Sciatic nerve (tissue), 2 donors: ENCODE measurements around the gene SLC1A5. TPM values are rescaled to one million over a fixed set of nuclear protein-coding genes. Genes with fewer than 3 reads are reported as not detected.
"Not testable (repeated sequence)": the region's sequence is repeated elsewhere in the genome, so short reads cannot be mapped to it uniquely, and the experiment has no call there.

Source experiments
- ATAC-seq: fragments of 200-7000 bp; cut with Tn5 transposase; one replicate; pipeline ENCODE4 v1.9.1; 2020; ENCODE audit warnings: mild to moderate bottlenecking, moderate library complexity
- DNase-seq: peaks from one replicate; pipeline ENCODE4 v3.0.0-alpha.2; 2020; ENCODE audit warnings: low spot score
- intact Hi-C: fragments of 100-400 bp; cut with DNase I; formaldehyde crosslinking; loops from one replicate; pipeline ENCODE4 v1.14.2; 2022
- total RNA-seq: library from RNA; stranded (reverse); fragmentation: NEBNext Ultra II Directional; extraction: Animal tissue kit (Norgen Biotek cat#: 25700); gene quantifications from one replicate; pipeline ENCODE4 v1.2.1, GENCODE V29; 2021
- donor health status: DM: no; HTN: no; CAD: no.
- donor health status: DM: no; HTN: no; CAD: no.

Gene SLC1A5
- total RNA-seq = 71.0 TPM

- intact Hi-C loops = no loop called here
- ATAC-seq (peak; percentile 95), DNase-seq (peak; percentile 99)
These were observed at the start of gene SLC1A5 for GRCh38 chr19:46788262-46788967. Gene SLC1A5, minus strand, starts transcription at chr19:46788594. Its CDS starts 629 bp downstream, at chr19:46787965.

GRCh38 chr19:46838160-46838559 is 49.8 kb upstream of the SLC1A5 start:
- ATAC-seq (no peak), DNase-seq (no peak)
- intact Hi-C loops = no loop called here

- no peak for ATAC-seq
- no peak for DNase-seq
- intact Hi-C loops = no loop called here
These were observed 46.6 kb upstream of the SLC1A5 start for GRCh38 chr19:46834984-46835383.

DNA sequence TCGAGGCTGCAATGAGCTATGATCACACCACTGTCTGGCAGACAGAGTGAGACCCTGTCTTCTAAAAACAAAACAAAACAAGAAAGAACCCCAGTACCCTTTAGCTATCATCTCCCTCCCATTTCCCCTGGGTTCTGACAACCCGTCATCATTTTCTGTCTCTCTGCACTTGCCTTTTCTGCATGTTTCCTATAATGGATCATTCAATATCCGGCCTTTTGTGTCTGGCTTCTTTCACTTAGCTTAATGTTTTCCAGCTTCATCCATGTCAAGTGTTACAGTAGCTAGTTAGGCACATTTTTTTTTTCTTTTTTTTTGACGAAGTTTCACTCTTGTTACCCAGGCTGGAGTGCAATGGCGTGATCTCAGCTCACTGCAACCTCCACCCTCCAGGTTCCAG is 45.7 kb upstream of the SLC1A5 start:
- ATAC-seq = no peak

GRCh38 chr19:46830864-46831263 is 42.5 kb upstream of the SLC1A5 start:
- no peak for DNase-seq
- intact Hi-C loops = no loop called here
- no peak for ATAC-seq

More for the DNA sequence above, 45.7 kb upstream of the SLC1A5 start:
- no peak for DNase-seq
- intact Hi-C loops = no loop called here

GRCh38 chr19:46828484-46828883 is 40.1 kb upstream of the SLC1A5 start:
- intact Hi-C loops = no loop called here
- no peak for ATAC-seq
- no peak for DNase-seq

DNA sequence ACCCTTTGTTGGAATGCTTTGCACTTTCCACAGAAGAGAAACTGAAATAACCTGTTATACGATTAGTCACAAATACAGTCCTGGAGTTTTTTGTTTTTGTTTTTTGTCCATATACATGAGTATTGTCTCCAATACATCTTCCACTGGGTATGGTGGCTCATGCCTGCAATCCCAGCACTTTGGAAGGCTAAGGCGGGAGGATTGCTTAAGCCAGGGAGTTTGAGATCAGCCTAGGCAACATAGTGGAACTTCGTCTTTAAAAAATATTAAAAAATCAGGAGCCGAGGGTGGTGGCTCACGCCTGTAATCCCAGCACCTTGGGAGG is 37.3 kb upstream of the SLC1A5 start:
- DNase-seq = no peak
- intact Hi-C loops = no loop called here
- ATAC-seq = no peak

- DNase-seq (no peak), ATAC-seq (peak; percentile 54)
- intact Hi-C loops = no loop called here
These were observed 36.7 kb upstream of the SLC1A5 start for GRCh38 chr19:46824890-46825730.

DNA sequence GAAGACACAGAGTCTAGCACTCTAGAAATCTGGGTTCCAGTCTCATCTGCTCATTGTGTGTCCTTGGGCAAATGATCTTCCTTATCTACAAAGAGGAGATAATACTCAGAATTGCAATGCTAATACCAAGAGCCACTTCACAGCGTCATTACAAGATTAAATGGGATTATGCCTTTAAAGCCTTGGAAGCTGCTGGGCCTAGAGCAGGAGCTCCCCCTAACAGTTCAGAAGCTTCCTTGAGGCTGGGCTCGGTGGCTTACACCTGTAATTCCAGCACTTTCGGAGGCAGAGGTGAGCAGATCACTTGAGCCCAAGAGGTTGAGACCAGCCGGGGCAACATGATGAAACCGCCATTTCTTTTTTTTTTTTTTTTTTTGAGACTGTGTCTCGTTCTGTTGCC is 34.7 kb upstream of the SLC1A5 start:
- no peak for ATAC-seq
- no peak for DNase-seq
- intact Hi-C loops = no loop called here

DNA sequence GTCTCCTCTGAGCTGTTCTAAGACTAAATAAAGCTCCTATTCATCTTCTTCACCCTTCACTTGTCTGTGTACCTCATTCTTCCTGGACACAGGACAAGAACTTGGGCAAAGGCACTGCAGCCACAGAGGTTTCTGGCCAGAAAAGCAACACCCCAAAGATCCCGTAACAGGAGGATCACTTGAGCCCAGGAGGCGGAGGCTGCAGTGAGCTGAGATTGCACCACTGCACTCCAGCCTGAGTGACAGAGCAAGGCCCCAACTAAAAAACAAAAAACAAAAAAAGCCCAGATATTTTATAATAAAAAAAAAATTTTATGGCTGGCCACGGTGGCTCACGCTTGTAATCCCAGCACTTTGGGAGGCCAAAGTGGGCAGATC is 34.0 kb upstream of the SLC1A5 start:
- DNase-seq, intact Hi-C loops, ATAC-seq: not testable (repeated sequence)

DNA sequence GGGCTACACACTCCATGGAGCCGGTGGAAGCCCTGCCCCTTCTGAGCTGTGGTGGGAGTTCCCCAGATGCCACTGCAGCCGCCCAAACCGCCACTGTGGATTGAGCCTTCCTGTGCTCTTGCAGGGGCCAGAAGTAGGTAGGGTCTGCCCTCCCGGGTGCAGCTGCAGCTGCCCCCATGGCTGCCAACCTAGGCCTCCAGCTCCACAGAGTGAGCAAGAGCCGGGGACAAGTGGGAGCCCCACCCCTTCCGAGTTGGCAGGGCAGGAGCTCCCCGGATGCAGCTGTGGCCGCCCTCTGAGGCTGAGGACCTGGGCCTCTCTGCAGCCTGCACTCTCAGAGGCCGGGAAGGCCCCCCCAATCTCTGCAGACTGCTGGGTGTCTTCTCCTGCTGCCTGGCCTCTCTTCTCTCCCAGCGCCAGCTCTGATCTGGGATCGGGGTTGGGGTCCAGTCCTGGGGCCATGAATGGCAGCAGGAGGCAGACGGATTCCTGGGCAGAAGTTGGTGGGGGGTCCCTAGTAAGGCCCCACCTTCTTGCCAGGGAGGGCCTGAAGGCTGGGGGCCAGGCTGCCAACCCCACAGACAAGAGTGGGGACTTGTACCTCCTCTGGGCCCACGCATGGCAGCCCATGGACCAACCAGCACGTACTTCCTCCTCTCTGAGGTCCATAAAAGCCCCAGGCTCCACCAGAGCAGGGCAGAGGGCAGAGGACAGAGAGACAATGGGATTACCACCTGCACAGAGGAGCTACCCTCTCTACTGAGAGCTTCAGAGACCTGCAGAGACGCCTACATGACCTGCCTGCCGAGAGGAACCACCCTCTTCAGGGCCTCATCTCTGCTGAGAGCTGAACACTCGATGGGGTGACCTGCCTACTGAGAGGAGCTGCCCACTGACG is 33.4 kb upstream of the SLC1A5 start:
- peak; percentile 41 for ATAC-seq
- DNase-seq = no peak
- intact Hi-C loops = no loop called here

GRCh38 chr19:46818812-46819211 is 30.4 kb upstream of the SLC1A5 start:
- intact Hi-C loops = no loop called here
- no peak for ATAC-seq
- DNase-seq = no peak

GRCh38 chr19:46815833-46816627 is 27.6 kb upstream of the SLC1A5 start:
- ATAC-seq (no peak), DNase-seq (no peak)
- intact Hi-C loops = no loop called here

- intact Hi-C loops = no loop called here
- ATAC-seq (peak; percentile 95), DNase-seq (peak; percentile 90)
These were observed 25.5 kb upstream of the SLC1A5 start for GRCh38 chr19:46813839-46814358.

DNA sequence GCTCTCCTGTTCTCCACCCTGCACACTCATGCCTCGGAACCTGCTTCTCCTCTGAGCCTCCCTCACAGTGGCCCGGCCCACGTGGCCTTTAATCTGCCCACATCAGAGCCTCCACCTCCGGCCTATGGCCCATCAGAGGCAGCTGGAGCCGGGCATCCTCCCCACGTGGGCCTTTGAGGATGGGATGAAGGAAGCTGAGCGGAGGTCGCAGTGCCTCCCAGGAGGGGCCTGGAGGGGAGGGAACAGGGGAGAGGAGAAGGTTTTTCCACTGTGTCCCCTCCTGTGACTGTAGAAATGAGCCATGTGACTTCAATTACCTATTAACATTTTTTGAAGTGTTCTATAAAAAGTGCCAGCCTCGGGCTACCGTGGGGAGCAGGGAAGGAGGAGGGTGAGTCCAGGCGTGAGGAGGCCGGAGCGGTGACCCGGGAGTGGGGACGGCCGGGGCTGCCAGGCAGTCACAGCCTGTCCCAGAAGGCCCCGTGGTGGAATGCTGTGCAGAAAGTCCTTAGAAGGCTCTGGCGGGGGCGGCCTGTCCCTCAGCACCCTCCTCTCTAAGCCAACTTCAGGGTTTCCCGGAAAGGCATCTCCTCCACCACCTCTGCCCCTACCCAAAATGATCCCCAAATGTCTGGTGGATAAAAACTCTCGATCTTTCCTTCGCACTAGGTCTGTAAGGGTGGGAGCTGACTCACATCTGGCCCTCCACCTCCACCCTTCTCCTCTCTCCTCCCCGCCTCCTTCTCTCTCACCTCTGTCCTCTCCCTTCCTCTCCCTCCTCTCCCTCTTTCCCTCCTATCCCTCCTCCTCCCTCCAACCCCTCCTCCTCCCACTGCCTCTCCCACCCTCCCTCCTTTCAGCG is 24.8 kb upstream of the SLC1A5 start:
- DNase-seq (peak; percentile 59), ATAC-seq (peak; percentile 76)
- intact Hi-C loops = no loop called here

GRCh38 chr19:46809534-46810272 is 21.3 kb upstream of the SLC1A5 start:
- intact Hi-C loops = no loop called here
- no peak for ATAC-seq
- DNase-seq = no peak

DNA sequence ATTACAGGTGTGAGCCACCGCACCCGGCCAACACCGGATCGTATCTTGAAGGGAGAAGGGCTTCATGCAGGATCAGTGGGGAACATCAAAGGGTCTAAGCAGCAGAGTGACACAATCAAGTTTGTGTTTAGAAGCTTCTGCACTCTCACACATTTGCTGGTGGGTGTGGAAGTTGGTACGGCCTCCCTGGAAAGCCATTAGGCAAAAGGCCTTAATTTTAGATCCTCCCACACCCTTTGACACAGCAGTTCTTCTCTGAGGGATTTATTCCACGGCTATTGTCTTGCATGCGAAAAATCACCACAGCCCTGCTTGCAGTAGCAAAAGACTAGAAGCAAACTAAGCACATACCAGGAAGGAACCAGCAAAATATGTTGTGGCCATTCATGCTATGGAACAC is 18.3 kb upstream of the SLC1A5 start:
- intact Hi-C loops = no loop called here
- DNase-seq (no peak), ATAC-seq (peak; percentile 60)
